HEK293T (cell line): ENCODE data around the gene SERPINA6.

Source experiments
- CTCF ChIA-PET: fragments of 350-600 bp; formaldehyde crosslinking; extraction: SDS; loops from one replicate; lab custom pipeline; 2021; ENCODE audit warnings: antibody characterized with exemption, inconsistent platforms; lab: Yijun Ruan, JAX
- POLR2A ChIA-PET: fragments of 350-600 bp; formaldehyde crosslinking; extraction: SDS; loops from one replicate; lab custom pipeline; 2020; ENCODE audit warnings: antibody characterized with exemption, inconsistent platforms; lab: Yijun Ruan, JAX
- DNase-seq: peaks from one replicate; pipeline ENCODE4 v3.0.0; 2012; ENCODE audit warnings: mixed read lengths; ENCODE audit errors: extremely low spot score
- ARNT ChIP-seq: fragments of 450-650 bp; IDR thresholded peaks from 2 replicates; pipeline ENCODE4 v1.6.1; 2017; ENCODE audit warnings: mild to moderate bottlenecking
- BHLHE40 ChIP-seq: fragments of 450-650 bp; IDR thresholded peaks from 2 replicates; pipeline ENCODE4 v1.6.1; 2016; ENCODE audit warnings: mild to moderate bottlenecking, moderate library complexity, borderline replicate concordance
- CTBP1 ChIP-seq: fragments of 450-650 bp; IDR thresholded peaks from 2 replicates; pipeline ENCODE4 v1.6.1; 2016; ENCODE audit warnings: borderline replicate concordance
- ELF4 ChIP-seq: fragments of 450-650 bp; IDR thresholded peaks from 2 replicates; pipeline ENCODE4 v1.6.1; 2017; ENCODE audit warnings: antibody characterized with exemption
- FOXA1 ChIP-seq: fragments of 450-650 bp; IDR thresholded peaks from 2 replicates; pipeline ENCODE4 v1.6.1; 2016; ENCODE audit warnings: mild to moderate bottlenecking
- FOXK2 ChIP-seq: fragments of 450-650 bp; IDR thresholded peaks from 2 replicates; pipeline ENCODE4 v1.6.1; 2016; ENCODE audit warnings: mild to moderate bottlenecking
- FOXM1 ChIP-seq: fragments of 450-650 bp; IDR thresholded peaks from 2 replicates; pipeline ENCODE4 v1.6.1; 2017; ENCODE audit warnings: mild to moderate bottlenecking, borderline replicate concordance
- HDGF ChIP-seq: fragments of 450-650 bp; IDR thresholded peaks from 2 replicates; pipeline ENCODE4 v1.6.1; 2017; ENCODE audit warnings: antibody characterized with exemption, borderline replicate concordance
- L3MBTL2 ChIP-seq: fragments of 450-650 bp; conservative IDR thresholded peaks from 2 replicates; pipeline ENCODE4 v1.6.1; 2016; ENCODE audit warnings: mild to moderate bottlenecking
- LEF1 ChIP-seq: fragments of 450-650 bp; IDR thresholded peaks from 2 replicates; pipeline ENCODE4 v1.6.1; 2017; ENCODE audit warnings: mild to moderate bottlenecking, borderline replicate concordance
- NFRKB ChIP-seq: fragments of 450-650 bp; IDR thresholded peaks from 2 replicates; pipeline ENCODE4 v1.6.1; 2016; ENCODE audit warnings: mild to moderate bottlenecking, moderate library complexity
- PKNOX1 ChIP-seq: fragments of 450-650 bp; IDR thresholded peaks from 2 replicates; pipeline ENCODE4 v1.6.1; 2016
- SP1 ChIP-seq: fragments of 450-650 bp; IDR thresholded peaks from 2 replicates; pipeline ENCODE4 v1.6.1; 2017
- SUZ12 ChIP-seq: fragments of 450-650 bp; IDR thresholded peaks from 2 replicates; pipeline ENCODE4 v1.6.1; 2016; ENCODE audit warnings: mild to moderate bottlenecking
- TARDBP ChIP-seq: fragments of 450-650 bp; IDR thresholded peaks from 2 replicates; pipeline ENCODE4 v1.6.1; 2016
- ZNF384 ChIP-seq: fragments of 450-650 bp; IDR thresholded peaks from 2 replicates; pipeline ENCODE4 v1.6.1; 2016

The SERPINA6 gene

DNA sequence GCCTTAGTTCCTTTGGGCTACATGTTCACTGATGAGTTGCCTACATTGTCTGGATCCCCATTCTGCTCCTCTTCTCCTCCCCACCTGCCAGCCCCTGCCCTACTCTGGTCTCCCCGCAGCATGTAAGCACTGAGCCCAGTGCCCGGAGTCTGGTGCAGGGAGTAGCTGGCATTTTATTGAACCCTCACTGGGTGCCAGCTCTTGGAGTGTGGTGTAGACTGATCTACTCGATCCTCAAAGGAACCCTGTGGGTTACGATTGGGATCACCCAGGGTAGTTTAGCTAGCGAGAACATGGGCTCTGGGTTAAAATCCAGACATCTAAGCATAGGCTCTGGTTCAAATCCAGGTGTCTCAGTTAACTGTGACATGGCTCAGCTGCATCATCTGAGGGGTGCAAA, 8.3 kb upstream of the SERPINA6 start:
- POLR2A ChIA-PET = no interaction called here

DNA sequence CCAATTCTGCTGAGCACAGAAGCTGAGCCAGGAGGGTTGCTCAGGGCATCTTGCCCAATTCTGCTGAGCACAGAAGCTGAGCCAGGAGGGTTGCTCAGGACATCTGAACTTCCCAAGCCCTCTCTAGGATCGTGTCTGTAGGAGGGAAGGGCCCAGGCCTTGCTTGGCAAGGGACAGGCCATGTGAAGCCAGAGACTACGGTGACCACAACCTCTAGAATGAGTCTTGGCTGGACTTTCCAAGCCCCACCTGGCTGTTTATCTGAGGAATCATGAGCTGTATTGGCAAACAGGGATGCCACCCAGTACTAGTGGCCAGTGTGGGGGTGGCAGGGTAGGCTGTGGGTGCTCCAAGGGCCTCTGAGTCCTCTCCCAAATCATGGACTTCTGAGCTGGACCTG, 7.7 kb upstream of the SERPINA6 start:
- no peak for DNase-seq
- TF ChIP-seq FOXA1 (no peak), ZNF384 (no peak), L3MBTL2 (no peak), HDGF (no peak), SP1 (no peak), BHLHE40 (no peak), SUZ12 (no peak), FOXK2 (no peak), NFRKB (no peak), LEF1 (no peak)
- ChIA-PET CTCF (no interaction called here), POLR2A (no interaction called here)

More for the DNA sequence above, 8.3 kb upstream of the SERPINA6 start:
- no peak for DNase-seq
- CTCF ChIA-PET = no interaction called here
- TF ChIP-seq TARDBP = no peak
- TF ChIP-seq PKNOX1 = no peak
- TF ChIP-seq FOXA1 = no peak
- TF ChIP-seq SUZ12 = no peak
- TF ChIP-seq LEF1 = no peak
- TF ChIP-seq ELF4 = no peak
- TF ChIP-seq BHLHE40 = no peak
- no peak for TF ChIP-seq SP1
- no peak for TF ChIP-seq FOXM1
- TF ChIP-seq CTBP1 = no peak
- TF ChIP-seq NFRKB = no peak
- TF ChIP-seq FOXK2 = no peak
- no peak for TF ChIP-seq ARNT
- no peak for TF ChIP-seq ZNF384
- TF ChIP-seq L3MBTL2 = no peak
- no peak for TF ChIP-seq HDGF

DNA sequence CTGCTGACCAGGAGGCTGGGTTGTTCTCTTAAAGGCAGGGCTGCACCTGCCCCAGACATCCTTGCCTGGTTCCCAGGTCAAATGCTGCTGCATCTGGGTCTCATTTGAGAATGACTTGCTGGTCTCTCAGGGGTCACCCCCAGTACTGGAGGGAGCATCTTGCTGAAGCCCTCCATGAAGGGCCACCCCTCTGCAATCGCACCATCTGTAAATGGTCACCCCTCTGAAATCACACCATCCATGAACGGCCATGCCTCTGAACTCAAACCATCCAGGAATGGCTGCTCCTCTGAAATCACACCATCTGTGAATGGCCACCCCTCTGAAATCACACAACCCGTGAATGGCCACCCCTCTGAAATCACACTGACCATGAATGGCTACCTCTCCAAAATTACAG, 7.3 kb upstream of the SERPINA6 start:
- POLR2A ChIA-PET = no interaction called here
- DNase-seq = no peak
- CTCF ChIA-PET = no interaction called here
- no peak for TF ChIP-seq ZNF384
- no peak for TF ChIP-seq SUZ12
- no peak for TF ChIP-seq FOXK2

GRCh38 chr14:94329857-94330256, 6.7 kb upstream of the SERPINA6 start:
- POLR2A ChIA-PET = no interaction called here
- TF ChIP-seq HDGF = no peak
- no peak for TF ChIP-seq ELF4
- TF ChIP-seq ARNT = no peak
- no peak for TF ChIP-seq SUZ12
- no peak for TF ChIP-seq FOXK2
- no peak for TF ChIP-seq L3MBTL2
- TF ChIP-seq NFRKB = no peak
- no peak for TF ChIP-seq FOXM1
- no peak for TF ChIP-seq CTBP1
- TF ChIP-seq TARDBP = no peak
- no peak for TF ChIP-seq SP1
- no peak for TF ChIP-seq LEF1
- no peak for TF ChIP-seq PKNOX1
- no peak for TF ChIP-seq FOXA1
- TF ChIP-seq BHLHE40 = no peak
- TF ChIP-seq ZNF384 = no peak
- no peak for DNase-seq
- CTCF ChIA-PET = no interaction called here

DNA sequence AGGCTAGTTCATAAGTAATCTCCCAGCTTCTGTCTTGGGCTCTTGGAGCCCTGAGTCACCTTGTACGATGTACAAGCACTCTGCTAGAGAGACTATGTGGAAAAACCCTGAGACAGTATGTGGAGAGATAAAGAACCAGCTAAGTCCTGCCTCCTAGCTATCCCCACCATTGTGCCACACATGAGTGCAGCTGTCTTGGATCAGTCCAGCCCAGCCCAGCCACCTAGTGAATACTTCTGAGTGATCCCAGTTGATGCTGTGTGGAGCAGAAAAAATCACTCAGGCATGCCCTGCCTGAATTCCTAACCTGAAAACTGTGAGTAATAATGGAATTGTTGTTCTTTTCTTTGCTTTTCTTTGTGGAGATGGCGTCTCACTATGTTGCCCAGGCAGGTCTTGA, 5.1 kb upstream of the SERPINA6 start:
- ChIA-PET CTCF (no interaction called here), POLR2A (no interaction called here)
- DNase-seq = no peak
- no peak for TF ChIP-seq SP1
- TF ChIP-seq NFRKB = no peak
- no peak for TF ChIP-seq SUZ12
- TF ChIP-seq LEF1 = no peak
- TF ChIP-seq FOXK2 = no peak
- no peak for TF ChIP-seq BHLHE40
- TF ChIP-seq ZNF384 = no peak
- no peak for TF ChIP-seq CTBP1
- TF ChIP-seq FOXA1 = no peak
- no peak for TF ChIP-seq PKNOX1
- no peak for TF ChIP-seq ARNT

DNA sequence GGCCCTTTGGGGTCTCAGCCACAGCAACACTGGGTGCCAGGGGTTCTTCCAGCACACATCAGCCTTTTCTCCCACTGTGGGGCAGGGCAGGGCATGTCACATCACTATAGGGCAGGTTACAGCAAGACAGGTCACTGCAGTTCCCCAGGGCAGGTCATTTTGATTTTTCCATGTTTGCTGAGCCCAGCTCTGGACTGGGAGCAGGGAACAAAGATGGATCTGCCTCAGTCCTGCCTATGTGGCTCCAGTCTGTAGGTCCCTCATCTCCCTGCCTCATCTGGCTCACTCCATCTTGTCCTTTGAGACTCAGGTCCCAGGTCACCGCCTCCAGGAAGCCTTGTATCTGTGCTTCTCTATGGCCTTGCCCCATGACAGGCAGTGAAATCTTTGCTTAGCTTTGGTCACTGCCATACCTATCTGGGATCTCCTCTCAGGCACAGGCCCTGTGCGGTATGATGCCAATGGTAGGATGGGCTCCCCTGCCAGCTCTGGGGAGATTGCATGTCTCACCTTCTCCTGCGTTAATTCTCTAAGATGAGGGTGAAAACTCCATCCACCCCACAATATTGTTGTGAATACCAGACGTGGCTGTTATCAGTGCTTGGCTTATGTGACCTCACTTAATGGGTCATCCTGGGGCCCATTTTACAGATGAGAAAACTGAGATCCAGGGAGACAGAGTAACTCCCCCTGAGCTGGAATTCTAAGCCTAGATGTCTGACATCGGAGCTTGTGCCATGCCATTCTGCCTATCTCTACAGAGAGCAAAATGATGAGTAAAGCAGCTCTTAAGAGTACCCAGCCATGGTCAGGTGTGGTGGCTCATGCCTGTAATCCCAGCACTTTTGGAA, 1.5 kb downstream of the SERPINA6 start:
- DNase-seq = no peak
- ChIA-PET POLR2A (no interaction called here), CTCF (no interaction called here)
- TF ChIP-seq L3MBTL2 (no peak), SUZ12 (no peak), BHLHE40 (no peak), ZNF384 (no peak), HDGF (no peak), FOXK2 (no peak), SP1 (no peak), LEF1 (no peak), ELF4 (no peak), CTBP1 (no peak), NFRKB (no peak), ARNT (no peak), PKNOX1 (no peak), FOXA1 (no peak), TARDBP (no peak), FOXM1 (no peak)
